Measurements from ENCODE around the gene PTX4. TPM values are rescaled to one million over a fixed set of nuclear protein-coding genes. Genes with fewer than 3 reads are reported as not detected.
"Not testable (repeated sequence)": the region's sequence is repeated elsewhere in the genome, so short reads cannot be mapped to it uniquely, and the experiment has no call there.

PTX4 gene
- total RNA-seq, 1 donor from 2014 or later = not detected

DNA sequence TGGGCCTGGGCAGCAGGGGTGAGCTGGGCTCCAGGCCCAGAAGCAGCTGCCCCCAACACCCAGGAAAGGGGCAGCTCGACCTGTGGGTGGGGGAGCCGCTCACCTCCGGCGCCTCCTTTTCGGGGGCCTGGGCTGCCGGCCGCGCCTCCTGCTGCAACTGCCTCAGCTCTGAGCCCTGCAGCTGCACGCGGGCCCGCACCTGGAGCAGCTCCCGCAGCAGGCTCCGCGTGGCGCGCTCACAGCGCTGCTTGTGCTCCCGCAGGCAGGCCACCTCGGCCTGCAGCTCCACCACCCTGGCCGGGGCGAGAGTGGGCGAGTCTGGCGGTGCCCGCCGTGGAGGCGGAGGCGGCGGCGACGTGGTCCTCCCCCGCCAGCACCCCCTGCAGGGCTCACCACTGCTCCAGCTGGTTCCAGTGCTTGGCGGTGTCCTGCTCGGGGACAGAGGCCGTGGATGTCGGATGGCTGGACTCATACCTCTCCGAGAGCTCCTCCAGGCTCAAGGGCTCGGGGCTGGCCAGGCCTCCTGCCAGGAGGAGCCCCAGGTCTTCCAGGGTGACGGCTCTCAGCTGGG lies 45.3 kb downstream of the PTX4 start:
- H3K27ac ChIP-seq = no peak overlapping the region
- no peaks in the 10 kb centered on the region for H3K27me3 ChIP-seq
- TF ChIP-seq CTCF (IDR thresholded peaks at IDR 0.05) (no peak), POLR2A (IDR thresholded peaks at IDR 0.05) (no peak), POLR2AphosphoS5 (IDR thresholded peaks at IDR 0.05; ENCODE audit: insufficient read depth in 1 of 2, low read depth in 1 of 2) (no peak)
- no peak for DNase-seq (ENCODE audit: extremely low spot score in 2 of 2)
- H3K9me3 ChIP-seq = no peaks in the 10 kb centered on the region
- H3K4me1 ChIP-seq = no peaks in the 10 kb centered on the region
- intact Hi-C loops (cut with DNase I) = no loop called here
- H3K36me3 ChIP-seq = peaks cover 0 to 29% of the 10 kb centered on the region in 2 donors
- H3K4me3 ChIP-seq = no peak overlapping the region

DNA sequence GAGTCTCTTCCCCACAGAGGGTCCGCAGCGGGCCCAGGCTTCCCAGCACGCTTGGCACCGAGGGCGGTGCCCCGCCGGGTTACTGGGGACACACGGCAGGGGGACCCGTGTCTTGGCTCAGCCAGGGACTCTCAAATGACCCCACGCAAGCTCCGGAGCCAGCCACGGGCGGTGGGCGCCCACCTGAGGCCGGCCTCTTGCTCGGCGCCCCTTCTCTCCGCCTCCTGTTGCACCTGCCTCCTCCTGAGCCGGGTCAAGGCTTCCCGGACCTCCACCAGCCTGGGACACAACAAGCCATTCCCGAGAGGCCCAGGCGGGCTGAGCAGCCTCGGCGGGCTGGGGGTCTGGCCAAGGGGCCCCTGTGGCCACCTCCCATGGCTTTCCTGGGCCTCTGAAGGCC lies 46.0 kb downstream of the PTX4 start:
- no peaks in the 10 kb centered on the region for H3K4me1 ChIP-seq
- no peak overlapping the region for H3K4me3 ChIP-seq
- peaks cover 0 to 21% of the 10 kb centered on the region in 2 donors for H3K36me3 ChIP-seq
- no peak overlapping the region for H3K27ac ChIP-seq
- intact Hi-C loops (cut with DNase I) = no loop called here
- TF ChIP-seq CTCF (IDR thresholded peaks at IDR 0.05) = no peak
- TF ChIP-seq POLR2AphosphoS5 (IDR thresholded peaks at IDR 0.05; ENCODE audit: insufficient read depth in 1 of 2, low read depth in 1 of 2) = no peak
- no peak for TF ChIP-seq POLR2A (IDR thresholded peaks at IDR 0.05)
- no peak for DNase-seq (ENCODE audit: extremely low spot score in 2 of 2)
- no peaks in the 10 kb centered on the region for H3K27me3 ChIP-seq
- no peaks in the 10 kb centered on the region for H3K9me3 ChIP-seq

DNA sequence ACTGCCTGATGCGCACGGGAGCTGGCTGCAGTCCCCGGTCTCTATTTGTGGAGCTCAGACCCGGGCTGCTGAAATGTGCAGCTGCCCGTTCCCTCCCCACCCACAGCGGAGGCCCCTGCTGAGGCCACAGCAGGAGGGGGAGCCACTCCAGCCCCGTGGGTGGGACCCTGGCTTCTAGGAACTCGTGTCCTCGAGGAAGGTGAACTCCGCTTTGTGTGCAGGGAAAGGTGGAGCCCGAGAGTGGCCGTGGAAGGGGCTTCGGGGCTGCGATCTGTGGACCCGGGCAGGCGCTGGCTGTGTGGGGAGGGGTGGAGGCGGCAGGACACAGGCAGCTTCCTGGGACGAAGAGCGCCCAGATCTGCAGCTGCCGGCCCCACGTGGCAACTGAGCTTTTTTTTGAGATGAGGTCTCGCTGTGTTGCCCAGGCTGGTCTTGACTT lies 47.3 kb downstream of the PTX4 start:
- H3K9me3 ChIP-seq = no peaks in the 10 kb centered on the region
- TF ChIP-seq POLR2A (IDR thresholded peaks at IDR 0.05) = no peak
- TF ChIP-seq CTCF (IDR thresholded peaks at IDR 0.05) = no peak
- TF ChIP-seq POLR2AphosphoS5 (IDR thresholded peaks at IDR 0.05; ENCODE audit: insufficient read depth in 1 of 2, low read depth in 1 of 2) = no peak
- H3K36me3 ChIP-seq = peaks cover 0 to 10% of the 10 kb centered on the region in 2 donors
- no peak for DNase-seq (ENCODE audit: extremely low spot score in 2 of 2)
- no peak overlapping the region for H3K4me3 ChIP-seq
- no peaks in the 10 kb centered on the region for H3K27me3 ChIP-seq
- intact Hi-C loops (cut with DNase I) = no loop called here
- no peak overlapping the region for H3K27ac ChIP-seq
- no peaks in the 10 kb centered on the region for H3K4me1 ChIP-seq

DNA sequence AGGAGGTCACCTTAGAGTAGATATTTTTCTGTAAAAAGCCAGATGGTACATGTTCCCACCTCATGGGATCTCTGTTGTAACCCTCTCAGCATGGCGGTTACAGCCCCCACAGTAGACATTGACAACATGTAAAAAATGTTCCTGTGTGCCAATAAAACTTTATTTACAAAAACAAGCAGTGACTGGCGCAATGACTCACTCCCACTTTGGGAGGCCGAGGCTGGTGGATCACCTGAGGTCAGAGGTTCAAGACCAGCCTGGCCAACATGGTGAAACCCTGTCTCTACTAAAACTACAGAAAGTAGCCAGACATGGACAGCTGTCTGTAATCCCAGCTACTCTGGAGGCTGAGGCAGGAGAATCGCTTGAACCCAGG lies 49.1 kb downstream of the PTX4 start:
- intact Hi-C loops (cut with DNase I); H3K4me1 ChIP-seq; H3K27ac ChIP-seq; DNase-seq (ENCODE audit: extremely low spot score in 2 of 2); H3K9me3 ChIP-seq; H3K36me3 ChIP-seq; H3K27me3 ChIP-seq; H3K4me3 ChIP-seq: not testable (repeated sequence)

DNA sequence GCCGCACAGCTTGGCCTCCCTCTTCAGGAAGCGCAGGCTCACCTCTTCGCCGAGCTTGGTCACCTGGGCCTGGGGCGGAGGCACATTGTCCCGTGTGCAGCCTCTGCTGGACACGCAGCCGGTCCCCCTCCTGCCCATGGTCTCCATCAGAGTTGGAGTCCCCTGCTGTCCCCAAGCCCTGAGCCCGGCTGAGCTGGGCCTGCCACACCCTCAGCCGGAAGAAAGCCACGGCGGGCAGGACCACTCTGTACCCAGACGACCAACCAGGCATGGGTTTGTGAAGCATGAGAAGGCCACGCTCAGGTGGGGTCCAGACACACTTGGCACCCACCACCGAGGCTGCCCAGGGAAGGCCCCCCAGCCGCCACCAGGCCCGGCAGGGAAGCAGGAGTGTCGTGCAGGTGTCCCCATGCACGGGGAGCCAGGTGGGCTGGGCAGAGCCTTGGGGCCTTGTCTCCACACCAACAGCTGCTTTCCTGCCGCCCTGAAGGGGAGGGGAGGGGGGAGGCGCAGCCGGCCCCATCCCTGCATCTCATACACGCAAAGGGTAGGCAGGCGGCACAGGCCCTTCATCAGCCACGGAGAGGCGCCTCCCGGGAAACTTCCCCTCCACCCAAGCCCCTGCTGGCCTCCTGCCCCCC lies 49.6 kb downstream of the PTX4 start:
- Histone ChIP-seq H3K36me3 (no peaks in the 10 kb centered on the region), H3K9me3 (no peaks in the 10 kb centered on the region), H3K27me3 (no peaks in the 10 kb centered on the region), H3K4me1 (no peaks in the 10 kb centered on the region), H3K4me3 (no peak overlapping the region), H3K27ac (no peak overlapping the region)
- TF ChIP-seq CTCF (IDR thresholded peaks at IDR 0.05) = no peak
- no peak for TF ChIP-seq POLR2AphosphoS5 (IDR thresholded peaks at IDR 0.05; ENCODE audit: insufficient read depth in 1 of 2, low read depth in 1 of 2)
- TF ChIP-seq POLR2A (IDR thresholded peaks at IDR 0.05) = no peak
- no peak for DNase-seq (ENCODE audit: extremely low spot score in 2 of 2)
- intact Hi-C loops (cut with DNase I) = no loop called here
